Measurements from ENCODE around the gene GOLGA8S.
"Not testable (repeated sequence)": the region's sequence is repeated elsewhere in the genome, so short reads cannot be mapped to it uniquely, and the experiment has no call there.

The GOLGA8S gene

DNA sequence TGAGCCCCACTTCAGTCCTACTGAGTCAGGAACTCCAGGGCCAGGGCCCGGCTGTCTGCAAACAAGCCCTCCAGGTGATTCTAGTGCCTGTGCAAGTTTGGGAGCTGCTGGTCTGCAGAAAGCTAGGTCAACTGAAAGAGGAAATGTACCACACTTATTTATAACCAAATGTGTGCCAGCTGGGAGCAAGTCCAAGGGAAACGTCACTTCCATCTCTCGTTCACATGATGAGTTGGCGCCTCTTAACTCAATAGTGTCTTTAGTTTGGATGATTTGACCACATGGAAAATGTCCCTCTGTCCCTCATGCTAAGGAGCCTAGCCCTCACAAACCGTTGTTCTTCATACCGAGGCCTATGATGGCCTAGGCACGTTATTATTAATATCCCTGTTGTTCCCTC, 43.2 kb downstream of the GOLGA8S start:
- H4K20me1 ChIP-seq (ENCODE audit: low read depth, low read length), result no peaks in the 10 kb centered on the region
- H3K9me2 ChIP-seq (replicated peaks; ENCODE audit: insufficient read depth, low read length), result no peaks in the 10 kb centered on the region
- TF ChIP-seq CTCF (IDR thresholded peaks at IDR 0.05; ENCODE audit: insufficient read depth, low read length, poor library complexity, severe bottlenecking) (no peak), EZH2phosphoT487 (conservative IDR thresholded peaks at IDR 0.05; ENCODE audit: low read length) (no peak)
- no peaks in the 10 kb centered on the region for H3K79me2 ChIP-seq (ENCODE audit: insufficient read depth, low read length)
- no peak overlapping the region for H3K4me3 ChIP-seq (ENCODE audit: insufficient read depth, low read length, poor library complexity, severe bottlenecking)
- no peaks in the 10 kb centered on the region for H3K27me3 ChIP-seq (ENCODE audit: low read length)
- no peak overlapping the region for H2AFZ ChIP-seq (ENCODE audit: low read depth, low read length, severe bottlenecking)
- no peaks in the 10 kb centered on the region for H3F3A ChIP-seq (ENCODE audit: insufficient read depth)
- H3K4me2 ChIP-seq (ENCODE audit: low read depth, low read length, poor library complexity, severe bottlenecking), result no peak overlapping the region
- H3K9me3 ChIP-seq (ENCODE audit: insufficient read depth, low read length), result no peaks in the 10 kb centered on the region
- no peaks in the 10 kb centered on the region for H3K36me3 ChIP-seq (ENCODE audit: low read length)
- H3K27ac ChIP-seq (ENCODE audit: low read depth, low read length), result no peak overlapping the region
- no peak overlapping the region for H3K9ac ChIP-seq (ENCODE audit: low read length)

DNA sequence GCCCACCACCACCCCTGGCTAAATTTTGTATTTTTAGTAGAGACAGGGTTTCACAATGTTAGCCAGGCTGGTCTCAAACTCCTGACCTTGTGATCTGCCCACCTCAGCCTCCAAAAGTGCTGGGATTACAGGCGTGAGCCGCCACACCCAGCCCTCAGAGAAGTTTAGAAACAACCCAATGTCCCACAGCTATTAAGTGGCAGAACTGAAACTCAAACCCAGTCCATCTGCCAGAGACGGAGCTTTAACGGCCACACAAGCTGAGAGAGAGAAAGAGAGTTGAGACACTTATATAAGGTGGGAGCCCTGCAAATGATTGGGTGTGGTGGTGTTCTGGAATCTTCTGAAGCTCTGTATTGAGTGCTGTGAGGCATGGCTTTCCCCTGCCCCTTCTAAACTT, 43.8 kb downstream of the GOLGA8S start:
- not testable (repeated sequence) for H2AFZ ChIP-seq (ENCODE audit: low read depth, low read length, severe bottlenecking); H3K36me3 ChIP-seq (ENCODE audit: low read length); H3K79me2 ChIP-seq (ENCODE audit: insufficient read depth, low read length); H3F3A ChIP-seq (ENCODE audit: insufficient read depth); H4K20me1 ChIP-seq (ENCODE audit: low read depth, low read length); H3K27ac ChIP-seq (ENCODE audit: low read depth, low read length); H3K27me3 ChIP-seq (ENCODE audit: low read length); H3K4me3 ChIP-seq (ENCODE audit: insufficient read depth, low read length, poor library complexity, severe bottlenecking); H3K9me3 ChIP-seq (ENCODE audit: insufficient read depth, low read length); H3K9me2 ChIP-seq (replicated peaks; ENCODE audit: insufficient read depth, low read length); H3K9ac ChIP-seq (ENCODE audit: low read length); H3K4me2 ChIP-seq (ENCODE audit: low read depth, low read length, poor library complexity, severe bottlenecking)

- not testable (repeated sequence) for H3K4me3 ChIP-seq (ENCODE audit: insufficient read depth, low read length, poor library complexity, severe bottlenecking); H4K20me1 ChIP-seq (ENCODE audit: low read depth, low read length); H3K36me3 ChIP-seq (ENCODE audit: low read length); H3K4me2 ChIP-seq (ENCODE audit: low read depth, low read length, poor library complexity, severe bottlenecking); H3K27me3 ChIP-seq (ENCODE audit: low read length); H3F3A ChIP-seq (ENCODE audit: insufficient read depth); H3K79me2 ChIP-seq (ENCODE audit: insufficient read depth, low read length); H3K27ac ChIP-seq (ENCODE audit: low read depth, low read length); H3K9ac ChIP-seq (ENCODE audit: low read length); H2AFZ ChIP-seq (ENCODE audit: low read depth, low read length, severe bottlenecking); H3K9me2 ChIP-seq (replicated peaks; ENCODE audit: insufficient read depth, low read length); H3K9me3 ChIP-seq (ENCODE audit: insufficient read depth, low read length)
These were observed 44.7 kb downstream of the GOLGA8S start for GRCh38 chr15:23399207-23399606.

DNA sequence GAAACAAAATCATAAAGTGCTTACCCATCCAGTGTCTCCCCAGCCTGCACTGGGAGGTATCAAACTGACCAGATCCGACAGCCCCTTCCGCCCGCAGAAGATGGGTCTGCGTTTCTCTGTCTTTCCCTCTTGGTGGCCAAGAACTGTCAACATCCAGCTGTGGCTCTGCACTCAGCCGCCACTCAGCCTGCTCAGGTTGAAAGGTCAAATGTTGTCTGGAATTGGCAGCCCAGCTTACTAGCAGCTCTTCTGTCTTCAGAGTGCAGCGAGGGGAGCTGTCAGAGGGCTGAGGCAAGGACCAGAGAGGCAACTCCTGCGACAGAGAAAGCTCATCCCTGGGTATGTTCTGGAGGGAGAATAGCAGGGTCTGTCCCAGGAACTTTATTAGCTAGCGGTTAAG, 47.1 kb downstream of the GOLGA8S start:
- Histone ChIP-seq H3K27me3 (ENCODE audit: low read length) (no peaks in the 10 kb centered on the region), H3K4me3 (ENCODE audit: insufficient read depth, low read length, poor library complexity, severe bottlenecking) (no peak overlapping the region), H3K27ac (ENCODE audit: low read depth, low read length) (no peak overlapping the region), H3K9me3 (ENCODE audit: insufficient read depth, low read length) (no peaks in the 10 kb centered on the region), H3F3A (ENCODE audit: insufficient read depth) (no peaks in the 10 kb centered on the region), H3K36me3 (ENCODE audit: low read length) (no peaks in the 10 kb centered on the region), H3K4me2 (ENCODE audit: low read depth, low read length, poor library complexity, severe bottlenecking) (no peak overlapping the region), H3K79me2 (ENCODE audit: insufficient read depth, low read length) (no peaks in the 10 kb centered on the region), H3K9me2 (replicated peaks; ENCODE audit: insufficient read depth, low read length) (no peaks in the 10 kb centered on the region), H2AFZ (ENCODE audit: low read depth, low read length, severe bottlenecking) (no peak overlapping the region), H3K9ac (ENCODE audit: low read length) (no peak overlapping the region), H4K20me1 (ENCODE audit: low read depth, low read length) (no peaks in the 10 kb centered on the region)
- TF ChIP-seq EZH2phosphoT487 (conservative IDR thresholded peaks at IDR 0.05; ENCODE audit: low read length), result no peak
- TF ChIP-seq CTCF (IDR thresholded peaks at IDR 0.05; ENCODE audit: insufficient read depth, low read length, poor library complexity, severe bottlenecking), result no peak

Measured in SU-DHL-6 (cell line).